Testis (tissue), 2 donors: ENCODE measurements around the gene RPL39.

Source experiments
- CTCF ChIP-seq, 3 experiments: fragments of 450-650 bp in 2 of 3; fragments of 200-600 bp in 1 of 3; sonication (generic) in 1 of 3; IDR thresholded peaks; one replicate each; pipeline ENCODE4 v1.5.1; 2016 to 2019; ENCODE audit warnings: antibody characterized with exemption in 3 of 3, mild to moderate bottlenecking in 2 of 3, moderate library complexity in 1 of 3
- POLR2A ChIP-seq: fragments of 450-650 bp; IDR thresholded peaks from one replicate; pipeline ENCODE4 v1.6.1; 2017; ENCODE audit warnings: antibody characterized with exemption, mild to moderate bottlenecking, moderate library complexity

DNA sequence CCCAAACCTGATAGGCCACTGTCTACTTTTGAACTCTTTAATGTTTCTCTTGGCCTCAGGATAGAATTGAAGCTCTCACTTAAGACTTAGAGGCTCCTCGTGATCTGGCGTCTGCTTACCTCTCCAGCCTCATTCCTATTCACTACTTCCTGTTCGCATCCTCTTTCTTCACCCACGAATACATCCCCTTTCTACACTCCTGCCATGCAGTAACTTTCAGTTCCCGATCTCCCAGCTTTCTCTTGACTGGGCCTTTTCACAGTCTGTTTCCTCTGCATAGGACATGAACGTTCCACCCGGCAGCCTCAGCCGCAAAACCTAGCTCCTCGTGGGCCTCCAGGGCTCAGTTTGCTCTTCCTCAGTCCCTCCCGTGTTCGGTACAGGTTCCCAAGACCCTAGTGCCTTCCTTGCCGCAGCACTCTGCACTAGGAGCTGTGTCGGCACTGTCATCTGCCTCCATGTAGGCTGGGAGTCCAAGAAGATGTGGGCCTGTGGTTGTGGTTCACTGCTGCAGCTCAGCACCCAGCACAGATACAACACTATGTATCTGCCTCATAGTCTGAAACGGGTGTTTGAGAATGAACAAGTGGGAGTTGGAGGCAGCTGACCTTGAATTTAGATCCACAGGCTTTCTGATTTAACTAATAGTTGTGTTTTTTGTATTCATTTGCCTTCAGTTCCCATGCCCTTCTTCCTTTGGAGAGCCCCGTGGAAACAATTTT lies 15.8 kb downstream of the RPL39 start:
- TF ChIP-seq CTCF (IDR thresholded peaks at IDR 0.05): no peak
- no peak for TF ChIP-seq POLR2A
